GM23248 (cell line): ENCODE measurements around the gene SLC34A3. TPM values are rescaled to one million over a fixed set of nuclear protein-coding genes. Genes with fewer than 3 reads are reported as not detected.

Source experiments
- DNase-seq: peaks from one replicate; pipeline ENCODE4 v3.0.0-alpha.2; 2015
- H2AFZ ChIP-seq: fragments of 200-600 bp; sonication (generic); 2 replicates; pipeline ENCODE4 v1.6.1; 2016; ENCODE audit warnings: antibody characterized with exemption
- H3F3A ChIP-seq: fragments of 200-600 bp; sonication (generic); 2 replicates; pipeline ENCODE4 v1.6.1; 2016; ENCODE audit warnings: mild to moderate bottlenecking, antibody characterized with exemption, mixed run types; ENCODE audit not compliant: insufficient read depth
- H3K27ac ChIP-seq: fragments of 200-600 bp; sonication (generic); 2 replicates; pipeline ENCODE4 v1.5.1; 2016; ENCODE audit warnings: mild to moderate bottlenecking
- H3K27me3 ChIP-seq: fragments of 200-600 bp; sonication (generic); replicated peaks from 2 replicates; pipeline ENCODE4 v1.6.1; 2016; ENCODE audit warnings: mild to moderate bottlenecking; ENCODE audit not compliant: insufficient read depth
- H3K36me3 ChIP-seq: fragments of 200-600 bp; sonication (generic); 2 replicates; pipeline ENCODE4 v1.6.1; 2016; ENCODE audit warnings: low read depth, mild to moderate bottlenecking
- H3K4me1 ChIP-seq: fragments of 200-600 bp; sonication (generic); 2 replicates; pipeline ENCODE4 v1.6.1; 2016; ENCODE audit warnings: mild to moderate bottlenecking; ENCODE audit not compliant: insufficient read depth
- H3K4me2 ChIP-seq: fragments of 200-600 bp; sonication (generic); one replicate; pipeline ENCODE4 v1.6.1; 2016; ENCODE audit warnings: mild to moderate bottlenecking; ENCODE audit not compliant: unreplicated experiment
- H3K4me3 ChIP-seq: fragments of 200-600 bp; sonication (generic); 2 replicates; pipeline ENCODE4 v1.5.1; 2016; ENCODE audit warnings: mild to moderate bottlenecking
- H3K79me2 ChIP-seq: fragments of 200-600 bp; sonication (generic); 2 replicates; pipeline ENCODE4 v1.6.1; 2016; ENCODE audit warnings: mild to moderate bottlenecking; ENCODE audit not compliant: insufficient read depth
- H3K9ac ChIP-seq: fragments of 200-600 bp; sonication (generic); 2 replicates; pipeline ENCODE4 v1.6.1; 2016; ENCODE audit warnings: mild to moderate bottlenecking
- H3K9me2 ChIP-seq: fragments of 200-600 bp; sonication (generic); 2 replicates; pipeline ENCODE4 v1.6.1; 2016; ENCODE audit warnings: mixed run types, mild to moderate bottlenecking, moderate library complexity; ENCODE audit not compliant: insufficient read depth
- H3K9me3 ChIP-seq: fragments of 200-600 bp; sonication (generic); one replicate; pipeline ENCODE4 v1.6.1; 2017; ENCODE audit warnings: low read depth
- H4K20me1 ChIP-seq: fragments of 200-600 bp; sonication (generic); 2 replicates; pipeline ENCODE4 v1.6.0; 2016; ENCODE audit not compliant: insufficient read depth
- EZH2 ChIP-seq: fragments of 200-600 bp; sonication (generic); IDR thresholded peaks from 2 replicates; pipeline ENCODE4 v1.6.1; 2018; ENCODE audit warnings: antibody characterized with exemption, mild to moderate bottlenecking; ENCODE audit not compliant: insufficient read depth, poor library complexity, severe bottlenecking
- EZH2phosphoT487 ChIP-seq: fragments of 200-600 bp; sonication (generic); IDR thresholded peaks from 2 replicates; pipeline ENCODE4 v1.6.1; 2018; ENCODE audit warnings: antibody characterized with exemption, moderate library complexity, mild to moderate bottlenecking, low read depth; ENCODE audit not compliant: insufficient read depth
- WGBS, 2 experiments: methylation state at CpG; one replicate each; pipeline ENCODE4 v1.1.6; 2015 to 2017; ENCODE audit warnings: low lambda C conversion rate in 2 of 2, low coverage in 1 of 2; ENCODE audit errors: missing lambda C conversion rate in 2 of 2; 5-methylcytosine and 5-hydroxymethylcytosine counted together
- in situ Hi-C: fragments of 300-500 bp; cut with MboI; formaldehyde crosslinking; loops from 2 replicates; pipeline ENCODE4 v1.15.0; 2020
- polyA plus RNA-seq: library from polyadenylated mRNA; unstranded; fragments of >200 nt; fragmentation: Nextera tagmentation; extraction: Ambion mirVana; gene quantifications from 2 replicates; pipeline ENCODE4 v1.2.1, GENCODE V29; 2016
- total RNA-seq: library from RNA; depleted of rRNA; stranded (reverse); fragments of >200 nt; shearing (Covaris generic); gene quantifications from 2 replicates; pipeline ENCODE4 v1.2.3, GENCODE V29; 2014

SLC34A3 gene
- total and polyA plus RNA-seq, 2 experiments from 2014 or later = not detected

DNA sequence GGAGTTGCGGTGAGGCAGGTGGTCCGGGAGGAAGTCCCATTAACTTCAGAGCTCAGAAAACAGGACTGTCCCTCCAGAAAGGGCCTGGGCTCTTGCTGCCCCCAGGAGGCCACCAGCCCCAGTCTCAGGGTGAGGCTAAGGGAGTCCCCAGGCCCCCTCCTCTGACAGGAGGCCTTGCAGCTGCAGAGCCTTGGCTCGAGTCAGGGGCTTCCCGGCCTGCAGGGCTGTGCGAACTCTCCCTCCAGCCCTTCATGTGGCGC lies 17.1 kb downstream of the SLC34A3 start:
- H3K4me2 ChIP-seq = no peak overlapping the region
- no peak overlapping the region for H3K27ac ChIP-seq
- peaks cover 8% of the 10 kb centered on the region for H3K36me3 ChIP-seq
- no peaks in the 10 kb centered on the region for H3K9me2 ChIP-seq
- TF ChIP-seq EZH2 (no peak), EZH2phosphoT487 (no peak)
- peaks cover 17% of the 10 kb centered on the region for H3K79me2 ChIP-seq
- H3F3A ChIP-seq = peaks cover 18% of the 10 kb centered on the region
- H3K4me3 ChIP-seq = no peak overlapping the region
- no peak overlapping the region for H3K9ac ChIP-seq
- H3K27me3 ChIP-seq = no peaks in the 10 kb centered on the region
- peaks cover 6% of the 10 kb centered on the region; the same call in 1 of the 2 replicates for H3K4me1 ChIP-seq
- 75 to 81% methylated on average over 6 of the region's 6 CpGs for WGBS, 2 experiments
- in situ Hi-C loops = no loop called here
- no peak for DNase-seq
- no peak overlapping the region for H2AFZ ChIP-seq
- H3K9me3 ChIP-seq = no peaks in the 10 kb centered on the region
- peaks cover 12% of the 10 kb centered on the region; the same call in 1 of the 2 replicates for H4K20me1 ChIP-seq

DNA sequence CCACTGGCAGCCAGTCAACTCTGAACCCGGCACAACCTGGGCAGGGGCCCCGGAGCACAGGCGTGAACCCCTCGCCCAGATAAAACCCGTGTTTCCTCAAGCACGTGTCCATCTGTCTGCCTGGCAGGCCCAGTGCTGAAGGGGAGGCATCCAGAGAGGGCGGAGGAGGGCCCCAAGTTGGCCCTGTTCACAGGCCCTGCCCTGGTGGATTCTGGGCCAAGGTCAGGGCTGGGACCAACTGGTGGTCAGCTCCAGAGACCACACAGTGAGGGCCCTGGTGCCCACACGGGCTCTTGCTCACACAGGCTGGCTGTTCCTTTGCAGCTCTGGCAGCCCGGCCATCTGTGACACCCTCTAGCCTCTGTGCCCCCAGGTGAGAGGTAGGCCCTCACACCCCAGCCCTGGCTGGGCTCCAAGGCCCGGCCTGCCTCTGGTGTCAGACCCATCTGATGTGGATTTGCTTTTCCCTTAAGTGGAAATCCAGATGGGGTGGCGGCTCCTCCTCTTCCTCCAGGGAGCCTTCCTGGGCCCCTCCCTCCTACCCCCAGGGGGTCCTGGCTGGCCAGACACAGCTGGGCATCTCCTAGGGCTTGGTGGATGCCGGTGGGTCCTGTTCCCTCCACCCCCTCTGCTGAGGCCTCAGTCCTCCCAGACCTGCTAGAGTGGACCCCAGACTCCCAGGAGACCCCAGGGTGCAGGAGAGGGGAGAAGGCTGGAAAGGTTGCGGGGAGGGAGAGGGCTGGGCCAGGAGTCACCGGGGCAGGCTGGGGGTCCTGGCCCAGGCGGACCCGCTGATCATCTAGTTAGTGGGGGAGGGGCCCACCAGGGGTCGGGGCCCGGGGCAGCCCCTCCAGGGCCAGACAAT lies 19.9 kb downstream of the SLC34A3 start:
- peaks cover 3% of the 10 kb centered on the region for H3K79me2 ChIP-seq
- no peaks in the 10 kb centered on the region for H3K36me3 ChIP-seq
- H3K4me2 ChIP-seq = no peak overlapping the region
- H3K9ac ChIP-seq = no peak overlapping the region
- H3K9me2 ChIP-seq = no peaks in the 10 kb centered on the region
- 41 to 44% methylated on average over 12 to 18 of the region's 18 CpGs for WGBS, 2 experiments
- TF ChIP-seq EZH2phosphoT487 (no peak), EZH2 (no peak)
- 0 out of 2 replicates have a peak, but pooled peaks cover 3% of the 10 kb centered on the region for H3K4me1 ChIP-seq
- in situ Hi-C loops = no loop called here
- H3K27me3 ChIP-seq = no peaks in the 10 kb centered on the region
- no peak for DNase-seq
- H3K4me3 ChIP-seq = no peak overlapping the region
- H3K27ac ChIP-seq = no peak overlapping the region
- H4K20me1 ChIP-seq = no peaks in the 10 kb centered on the region
- H3K9me3 ChIP-seq = no peaks in the 10 kb centered on the region
- no peak overlapping the region for H2AFZ ChIP-seq
- H3F3A ChIP-seq = no peaks in the 10 kb centered on the region

DNA sequence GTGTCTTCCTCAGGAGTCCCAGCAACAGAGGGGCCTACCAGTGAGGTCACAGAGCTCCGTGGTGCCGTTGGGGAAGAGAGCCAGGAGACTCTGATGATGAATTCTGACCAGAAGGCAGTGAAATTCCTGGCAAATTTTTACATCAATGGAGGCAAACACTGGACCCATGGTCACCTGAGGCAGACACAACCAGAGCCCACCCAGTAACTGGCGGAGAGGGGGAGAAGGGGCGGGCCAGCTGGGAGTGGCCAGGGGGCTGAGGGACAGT lies 20.4 kb downstream of the SLC34A3 start, which contains the start of gene STPG3:
Gene STPG3 (plus strand): TSS at position 93 of the 268 bp plus-strand sequence. CDS start 1 bp downstream, at position 94.
- Histone ChIP-seq H3K9me3 (no peaks in the 10 kb centered on the region), H2AFZ (no peak within 1 kb of the TSS), H3K4me3 (no peak within 1 kb of the TSS), H3K27me3 (no peaks in the 10 kb centered on the region), H3K36me3 (no peaks in the 10 kb centered on the region), H3K4me2 (no peak within 1 kb of the TSS), H3K79me2 (peaks cover 8% of the 10 kb centered on the region), H3K27ac (no peak within 1 kb of the TSS), H4K20me1 (no peaks in the 10 kb centered on the region), H3K4me1 (0 out of 2 replicates have a peak, but pooled peaks cover 3% of the 10 kb centered on the region), H3K9ac (no peak within 1 kb of the TSS), H3F3A (no peaks in the 10 kb centered on the region), H3K9me2 (no peaks in the 10 kb centered on the region)
- WGBS, 2 experiments = 23 to 36% methylated on average over 3 to 4 of the region's 4 CpGs
- no peak for TF ChIP-seq EZH2phosphoT487
- no peak for TF ChIP-seq EZH2
- in situ Hi-C loops = no loop called here
- DNase-seq = peak; percentile 59

DNA sequence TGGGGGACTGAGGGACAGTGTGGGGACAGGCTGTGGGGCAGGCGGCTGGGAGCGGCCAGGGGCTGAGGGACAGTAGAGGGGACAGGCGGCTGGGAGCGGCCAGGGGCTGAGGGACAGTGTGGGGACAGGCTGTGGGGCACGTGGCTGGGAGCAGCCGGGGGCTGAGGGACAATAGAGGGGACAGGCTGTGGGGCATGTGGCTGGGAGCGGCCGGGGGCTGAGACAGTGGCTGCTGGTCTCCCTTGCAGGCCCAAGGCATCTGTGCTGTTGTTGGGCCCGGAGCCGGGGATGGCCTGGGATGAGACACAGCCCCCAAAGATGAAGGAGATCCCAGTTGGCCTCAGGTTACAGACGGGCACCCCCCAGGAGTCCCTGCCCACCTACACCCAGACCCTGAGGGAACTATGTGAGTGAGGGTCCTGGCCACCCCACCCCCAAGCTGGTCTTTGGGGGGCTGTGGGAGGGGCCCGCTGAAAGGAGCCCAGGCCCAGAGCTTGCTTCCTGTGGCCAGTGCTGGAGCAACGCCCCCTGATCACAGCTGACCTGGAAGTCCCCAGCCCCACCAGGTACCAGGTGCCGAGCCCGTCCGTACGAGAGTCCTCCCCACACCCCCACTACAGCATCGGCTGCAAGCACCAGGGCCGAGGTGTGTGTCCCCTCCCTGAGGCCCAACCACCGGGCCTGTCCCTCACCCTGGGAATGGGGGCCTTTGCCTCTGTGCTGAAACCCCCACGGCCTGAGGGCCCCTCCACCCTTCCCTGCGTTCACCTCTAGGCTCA lies 21.0 kb downstream of the SLC34A3 start:
- Histone ChIP-seq H3K9me2 (no peaks in the 10 kb centered on the region), H3K9ac (no peak overlapping the region), H3K27ac (no peak overlapping the region), H3K27me3 (no peaks in the 10 kb centered on the region), H3F3A (no peaks in the 10 kb centered on the region), H4K20me1 (no peaks in the 10 kb centered on the region), H3K4me2 (no peak overlapping the region), H3K36me3 (no peaks in the 10 kb centered on the region), H2AFZ (no peak overlapping the region), H3K9me3 (no peaks in the 10 kb centered on the region), H3K79me2 (peaks cover 14% of the 10 kb centered on the region), H3K4me3 (no peak overlapping the region), H3K4me1 (0 out of 2 replicates have a peak, but pooled peaks cover 3% of the 10 kb centered on the region)
- TF ChIP-seq EZH2phosphoT487 = no peak
- no peak for TF ChIP-seq EZH2
- WGBS, 2 experiments = 67 to 78% methylated on average over 10 to 22 of the region's 22 CpGs
- in situ Hi-C loops = no loop called here
- no peak for DNase-seq
